SK-N-SH (cell line): ENCODE data around the gene SZT2. TPM values are rescaled to one million over a fixed set of nuclear protein-coding genes. Genes with fewer than 3 reads are reported as not detected.
A peak's percentile ranks its signal among the peaks of the same experiment; 100 is the strongest.

Source experiments
- CTCF ChIA-PET: fragments of 300-600, 350-600 bp; formaldehyde crosslinking; extraction: SDS; loops from one replicate; lab custom pipeline; 2021; lab: Yijun Ruan, JAX
- POLR2A ChIA-PET: fragments of 350-600 bp; sonication (Branson Sonifier 250); formaldehyde crosslinking; extraction: SDS; loops from one replicate; lab custom pipeline; 2020; ENCODE audit warnings: antibody characterized with exemption, inconsistent platforms; lab: Yijun Ruan, JAX
- DNase-seq: peaks from one replicate; pipeline ENCODE4 v3.0.0; 2012
- H2AFZ ChIP-seq: fragments of 200-600 bp; sonication (generic); 2 replicates; pipeline ENCODE4 v1.8.1; 2016; ENCODE audit warnings: antibody characterized with exemption, mild to moderate bottlenecking, low read depth
- H3F3A ChIP-seq: fragments of 200-600 bp; sonication (generic); replicated peaks from 2 replicates; pipeline ENCODE3; 2016; ENCODE audit warnings: antibody characterized with exemption, mild to moderate bottlenecking; ENCODE audit not compliant: insufficient read depth
- H3K27ac ChIP-seq, 2 experiments: fragments of 200-500 bp in 1 of 2; fragments of 200-600 bp in 1 of 2; sonication (Bioruptor generic) in 1 of 2; sonication (generic), shearing (Covaris generic) in 1 of 2; 2 replicates each; pipeline versions ENCODE4 v1.5.1 to v1.6.1; 2014 to 2016; ENCODE audit warnings: low read depth in 2 of 2, inconsistent platforms in 1 of 2, low read length in 1 of 2, mild to moderate bottlenecking in 1 of 2, mixed read lengths in 1 of 2
- H3K27me3 ChIP-seq: fragments of 200-600 bp; sonication (generic), shearing (Covaris generic); 2 replicates; pipeline ENCODE4 v1.6.1; 2016; ENCODE audit warnings: mixed run types; ENCODE audit not compliant: insufficient read depth
- H3K36me3 ChIP-seq, 2 experiments: fragments of 200-500 bp in 1 of 2; fragments of 200-600 bp in 1 of 2; sonication (Bioruptor generic) in 1 of 2; sonication (generic) in 1 of 2; replicated peaks in 1 of 2; 2 replicates each; pipeline versions ENCODE3 to v1.5.1; 2014 to 2016; ENCODE audit warnings: low read length in 1 of 2, mild to moderate bottlenecking in 1 of 2; ENCODE audit not compliant: insufficient read depth in 2 of 2, control insufficient read depth in 1 of 2
- H3K4me1 ChIP-seq, 2 experiments: fragments of 200-500 bp in 1 of 2; fragments of 200-600 bp in 1 of 2; sonication (Bioruptor generic) in 1 of 2; sonication (generic), shearing (Covaris generic) in 1 of 2; 2 replicates each; pipeline versions ENCODE4 v1.5.1 to v1.6.1; 2014 to 2016; ENCODE audit warnings: low read depth in 1 of 2, low read length in 1 of 2, mixed run types in 1 of 2; ENCODE audit not compliant: insufficient read depth in 2 of 2, control insufficient read depth in 1 of 2
- H3K4me2 ChIP-seq: fragments of 200-600 bp; sonication (generic), shearing (Covaris generic); 2 replicates; pipeline ENCODE4 v1.6.1; 2017; ENCODE audit warnings: mixed run types
- H3K4me3 ChIP-seq, 2 experiments: fragments of 200-500 bp in 1 of 2; fragments of 200-600 bp in 1 of 2; sonication (Bioruptor generic) in 1 of 2; sonication (generic), shearing (Covaris generic) in 1 of 2; 2 replicates each; pipeline versions ENCODE4 v1.5.1 to v1.8.1; 2014 to 2016; ENCODE audit warnings: low read depth in 2 of 2, inconsistent platforms in 1 of 2, low read length in 1 of 2, mild to moderate bottlenecking in 1 of 2, mixed read lengths in 1 of 2, moderate library complexity in 1 of 2
- H3K79me2 ChIP-seq: fragments of 200-600 bp; sonication (generic); 2 replicates; pipeline ENCODE4 v1.8.1; 2017; ENCODE audit warnings: mild to moderate bottlenecking; ENCODE audit not compliant: insufficient read depth
- H3K9ac ChIP-seq: fragments of 200-600 bp; sonication (generic); 2 replicates; pipeline ENCODE4 v1.6.1; 2017; ENCODE audit warnings: mixed run types
- H3K9me2 ChIP-seq: fragments of 200-600 bp; sonication (generic); 2 replicates; pipeline ENCODE4 v1.6.1; 2017; ENCODE audit warnings: mixed run types
- H3K9me3 ChIP-seq: fragments of 200-600 bp; sonication (generic); 2 replicates; pipeline ENCODE4 v1.6.1; 2017; ENCODE audit warnings: mixed run types, mild to moderate bottlenecking, moderate library complexity
- H4K20me1 ChIP-seq: fragments of 200-600 bp; sonication (generic); 2 replicates; pipeline ENCODE4 v1.6.1; 2017; ENCODE audit warnings: mild to moderate bottlenecking, mixed run types; ENCODE audit not compliant: insufficient read depth
- CHD2 ChIP-seq: fragments of 150-350 bp; IDR thresholded peaks from 2 replicates; pipeline ENCODE4 v1.6.1; 2018; ENCODE audit warnings: low read length; ENCODE audit not compliant: partially characterized antibody
- GATA2 ChIP-seq: sonication (generic); formaldehyde crosslinking; IDR thresholded peaks from 2 replicates; pipeline ENCODE4 v1.5.0; 2020; ENCODE audit warnings: mild to moderate bottlenecking, missing genetic modification reagents
- MEF2A ChIP-seq: IDR thresholded peaks from 2 replicates; pipeline ENCODE4 v1.4.0; 2012; ENCODE audit warnings: low read depth, borderline replicate concordance
- MXI1 ChIP-seq: IDR thresholded peaks from 2 replicates; pipeline ENCODE4 v1.6.1; 2012; ENCODE audit warnings: mild to moderate bottlenecking, low read depth, low read length, improper control_type of control experiment
- NFIC ChIP-seq: IDR thresholded peaks from 2 replicates; pipeline ENCODE4 v1.4.0; 2012; ENCODE audit warnings: borderline replicate concordance
- RCOR1 ChIP-seq: fragments of 150-350 bp; IDR thresholded peaks from 2 replicates; pipeline ENCODE4 v1.6.1; 2017; ENCODE audit warnings: antibody characterized with exemption, low read length
- RXRA ChIP-seq: IDR thresholded peaks from 2 replicates; pipeline ENCODE4 v1.4.0; 2012; ENCODE audit warnings: low read depth, mild to moderate bottlenecking, borderline replicate concordance
- SIN3A ChIP-seq: IDR thresholded peaks from 2 replicates; pipeline ENCODE4 v1.6.1; 2012; ENCODE audit warnings: low read depth, mild to moderate bottlenecking, low read length, moderate library complexity, borderline replicate concordance
- SMC3 ChIP-seq: IDR thresholded peaks from 2 replicates; pipeline ENCODE4 v1.6.1; 2012; ENCODE audit warnings: low read depth, low read length, improper control_type of control experiment
- TEAD4 ChIP-seq: IDR thresholded peaks from 2 replicates; pipeline ENCODE4 v1.4.0; 2012; ENCODE audit warnings: mild to moderate bottlenecking, borderline replicate concordance; ENCODE audit not compliant: insufficient read depth
- WGBS: methylation state at CpG from one replicate; pipeline ENCODE4 v1.1.6; 2017; ENCODE audit warnings: low lambda C conversion rate; 5-methylcytosine and 5-hydroxymethylcytosine counted together
- polyA plus RNA-seq, 3 experiments: library from polyadenylated mRNA; depleted of rRNA; stranded (reverse); fragments of >200 nt; gene quantifications; 2 replicates each; pipeline ENCODE4 v1.2.3, GENCODE V29; 2012
- TF ChIP-seq, protein P1 (sequence below): IDR thresholded peaks from 2 replicates; pipeline ENCODE4 v1.4.0; 2012; ENCODE audit warnings: low read depth
- TF ChIP-seq, protein P2 (sequence below): fragments of 150-350 bp; IDR thresholded peaks from 2 replicates; pipeline ENCODE4 v1.6.1; 2016; ENCODE audit warnings: mild to moderate bottlenecking, low read depth, low read length
- TF ChIP-seq, protein P3 (sequence below): IDR thresholded peaks from 2 replicates; pipeline ENCODE4 v1.6.1; 2012; ENCODE audit warnings: mild to moderate bottlenecking, low read depth, low read length, moderate library complexity

Gene SZT2
- polyA plus RNA-seq, 1 of the 3 experiments (the other 2 are of a cell fraction) = 12.9 TPM

DNA sequence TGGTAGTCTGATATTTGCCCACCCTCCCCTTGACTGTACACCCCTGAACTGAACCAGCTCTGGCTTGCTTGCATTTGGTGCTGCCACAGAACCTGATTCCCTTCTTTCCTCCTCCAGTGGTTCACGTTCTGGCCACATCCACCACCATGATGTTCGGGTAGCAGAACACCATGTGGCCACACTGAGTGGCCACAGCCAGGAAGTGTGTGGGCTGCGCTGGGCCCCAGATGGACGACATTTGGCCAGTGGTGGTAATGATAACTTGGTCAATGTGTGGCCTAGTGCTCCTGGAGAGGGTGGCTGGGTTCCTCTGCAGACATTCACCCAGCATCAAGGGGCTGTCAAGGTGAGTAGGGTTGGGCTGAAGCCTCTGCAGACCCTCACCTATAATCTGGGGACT, 29.1 kb upstream of the SZT2 start:
- ChIA-PET CTCF (interaction anchor here (1.5 kb wide), 1 partner anchor 134 kb away, joined by 4 read pairs; no protein-coding TSS in a partner anchor), POLR2A (no interaction called here)
- Histone ChIP-seq H3K79me2 (peaks cover 63% of the 10 kb centered on the region), H3K27ac (no peak overlapping the region), H2AFZ (no peak overlapping the region), H3K4me1 (peaks cover 7 to 30% of the 10 kb centered on the region in 2 experiments; a peak in 1 of 4 replicates), H3K4me3 (peak overlapping the region; percentile 78 to 79; a peak in 3 of 4 replicates), H3K9me2 (no peaks in the 10 kb centered on the region), H3K36me3 (peaks cover 37 to 49% of the 10 kb centered on the region in 2 experiments), H3K27me3 (no peaks in the 10 kb centered on the region), H3F3A (peaks cover 40% of the 10 kb centered on the region)
- WGBS = 86% methylated on average over 2 of the region's 4 CpGs
- TF ChIP-seq NFIC = no peak
- no peak for TF ChIP-seq SMC3
- TF ChIP-seq GATA2 = no peak
- TF ChIP-seq, protein P1, sequence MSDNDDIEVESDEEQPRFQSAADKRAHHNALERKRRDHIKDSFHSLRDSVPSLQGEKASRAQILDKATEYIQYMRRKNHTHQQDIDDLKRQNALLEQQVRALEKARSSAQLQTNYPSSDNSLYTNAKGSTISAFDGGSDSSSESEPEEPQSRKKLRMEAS = no peak
- TF ChIP-seq, protein P2, sequence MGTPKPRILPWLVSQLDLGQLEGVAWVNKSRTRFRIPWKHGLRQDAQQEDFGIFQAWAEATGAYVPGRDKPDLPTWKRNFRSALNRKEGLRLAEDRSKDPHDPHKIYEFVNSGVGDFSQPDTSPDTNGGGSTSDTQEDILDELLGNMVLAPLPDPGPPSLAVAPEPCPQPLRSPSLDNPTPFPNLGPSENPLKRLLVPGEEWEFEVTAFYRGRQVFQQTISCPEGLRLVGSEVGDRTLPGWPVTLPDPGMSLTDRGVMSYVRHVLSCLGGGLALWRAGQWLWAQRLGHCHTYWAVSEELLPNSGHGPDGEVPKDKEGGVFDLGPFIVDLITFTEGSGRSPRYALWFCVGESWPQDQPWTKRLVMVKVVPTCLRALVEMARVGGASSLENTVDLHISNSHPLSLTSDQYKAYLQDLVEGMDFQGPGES = no peak
- TF ChIP-seq, protein P3, sequence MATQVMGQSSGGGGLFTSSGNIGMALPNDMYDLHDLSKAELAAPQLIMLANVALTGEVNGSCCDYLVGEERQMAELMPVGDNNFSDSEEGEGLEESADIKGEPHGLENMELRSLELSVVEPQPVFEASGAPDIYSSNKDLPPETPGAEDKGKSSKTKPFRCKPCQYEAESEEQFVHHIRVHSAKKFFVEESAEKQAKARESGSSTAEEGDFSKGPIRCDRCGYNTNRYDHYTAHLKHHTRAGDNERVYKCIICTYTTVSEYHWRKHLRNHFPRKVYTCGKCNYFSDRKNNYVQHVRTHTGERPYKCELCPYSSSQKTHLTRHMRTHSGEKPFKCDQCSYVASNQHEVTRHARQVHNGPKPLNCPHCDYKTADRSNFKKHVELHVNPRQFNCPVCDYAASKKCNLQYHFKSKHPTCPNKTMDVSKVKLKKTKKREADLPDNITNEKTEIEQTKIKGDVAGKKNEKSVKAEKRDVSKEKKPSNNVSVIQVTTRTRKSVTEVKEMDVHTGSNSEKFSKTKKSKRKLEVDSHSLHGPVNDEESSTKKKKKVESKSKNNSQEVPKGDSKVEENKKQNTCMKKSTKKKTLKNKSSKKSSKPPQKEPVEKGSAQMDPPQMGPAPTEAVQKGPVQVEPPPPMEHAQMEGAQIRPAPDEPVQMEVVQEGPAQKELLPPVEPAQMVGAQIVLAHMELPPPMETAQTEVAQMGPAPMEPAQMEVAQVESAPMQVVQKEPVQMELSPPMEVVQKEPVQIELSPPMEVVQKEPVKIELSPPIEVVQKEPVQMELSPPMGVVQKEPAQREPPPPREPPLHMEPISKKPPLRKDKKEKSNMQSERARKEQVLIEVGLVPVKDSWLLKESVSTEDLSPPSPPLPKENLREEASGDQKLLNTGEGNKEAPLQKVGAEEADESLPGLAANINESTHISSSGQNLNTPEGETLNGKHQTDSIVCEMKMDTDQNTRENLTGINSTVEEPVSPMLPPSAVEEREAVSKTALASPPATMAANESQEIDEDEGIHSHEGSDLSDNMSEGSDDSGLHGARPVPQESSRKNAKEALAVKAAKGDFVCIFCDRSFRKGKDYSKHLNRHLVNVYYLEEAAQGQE = no peak
- TF ChIP-seq SIN3A = no peak
- no peak for TF ChIP-seq MEF2A
- TF ChIP-seq RXRA = no peak
- TF ChIP-seq RCOR1 = no peak
- no peak for TF ChIP-seq CHD2
- no peak for TF ChIP-seq TEAD4
- TF ChIP-seq MXI1 = no peak
- TF ChIP-seq, all 33 proteins: peak for 0
- H4K20me1 ChIP-seq = no peaks in the 10 kb centered on the region
- H3K9me3 ChIP-seq = no peaks in the 10 kb centered on the region
- no peak for DNase-seq
- peak overlapping the region; percentile 87 for H3K4me2 ChIP-seq
- no peak overlapping the region for H3K9ac ChIP-seq
